Measurements from ENCODE around the gene ROR1. TPM values are rescaled to one million over a fixed set of nuclear protein-coding genes. Genes with fewer than 3 reads are reported as not detected.
A peak's percentile ranks its signal among the peaks of the same experiment; 100 is the strongest.
"Not testable (repeated sequence)": the region's sequence is repeated elsewhere in the genome, so short reads cannot be mapped to it uniquely, and the experiment has no call there.

The ROR1 gene
- total RNA-seq, 1 experiment from 2014 or later: 19.0 TPM

DNA sequence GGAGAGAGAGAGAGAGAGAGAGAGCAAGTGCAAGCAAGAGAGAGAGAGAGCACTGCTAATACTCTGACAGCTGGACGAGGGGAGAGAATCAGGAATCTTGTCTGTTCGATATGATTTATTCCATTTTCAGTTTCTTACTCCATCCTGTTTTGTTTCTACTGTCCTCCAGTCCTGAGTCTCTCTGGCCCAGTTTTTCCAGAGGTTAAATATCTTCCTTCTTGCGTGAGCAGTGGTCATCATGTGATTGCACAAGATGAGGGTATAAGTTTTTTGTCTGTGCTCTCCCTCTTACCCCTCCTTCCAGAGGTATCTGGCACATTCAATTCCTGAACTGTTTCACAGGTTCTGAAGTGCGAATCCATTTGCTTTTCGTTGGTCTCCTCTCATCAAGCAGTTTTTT lies 446.4 kb downstream of the ROR1 start:
- Histone ChIP-seq H2AFZ (no peak overlapping the region), H4K20me1 (ENCODE audit: insufficient read depth) (no peaks in the 10 kb centered on the region), H3K27ac (no peak overlapping the region), H3K79me2 (ENCODE audit: low read depth) (no peaks in the 10 kb centered on the region), H3K36me3 (ENCODE audit: low read depth) (no peaks in the 10 kb centered on the region), H3F3A (ENCODE audit: insufficient read depth, low read depth) (peaks cover 10% of the 10 kb centered on the region), H3K4me3 (no peak overlapping the region), H3K9me2 (ENCODE audit: insufficient read depth) (no peaks in the 10 kb centered on the region), H3K4me1 (replicated peaks; ENCODE audit: insufficient read depth) (peaks cover 14% of the 10 kb centered on the region), H3K4me2 (no peak overlapping the region), H3K27me3 (ENCODE audit: insufficient read depth, low read depth) (no peaks in the 10 kb centered on the region), H3K9me3 (ENCODE audit: insufficient read depth, low read depth) (peaks cover 6% of the 10 kb centered on the region; the same call in 1 of the 2 replicates)
- ChIA-PET CTCF (no interaction called here), POLR2A (ENCODE audit: unreplicated experiment) (no interaction called here)
- no peak for DNase-seq
- TF ChIP-seq, protein P1, sequence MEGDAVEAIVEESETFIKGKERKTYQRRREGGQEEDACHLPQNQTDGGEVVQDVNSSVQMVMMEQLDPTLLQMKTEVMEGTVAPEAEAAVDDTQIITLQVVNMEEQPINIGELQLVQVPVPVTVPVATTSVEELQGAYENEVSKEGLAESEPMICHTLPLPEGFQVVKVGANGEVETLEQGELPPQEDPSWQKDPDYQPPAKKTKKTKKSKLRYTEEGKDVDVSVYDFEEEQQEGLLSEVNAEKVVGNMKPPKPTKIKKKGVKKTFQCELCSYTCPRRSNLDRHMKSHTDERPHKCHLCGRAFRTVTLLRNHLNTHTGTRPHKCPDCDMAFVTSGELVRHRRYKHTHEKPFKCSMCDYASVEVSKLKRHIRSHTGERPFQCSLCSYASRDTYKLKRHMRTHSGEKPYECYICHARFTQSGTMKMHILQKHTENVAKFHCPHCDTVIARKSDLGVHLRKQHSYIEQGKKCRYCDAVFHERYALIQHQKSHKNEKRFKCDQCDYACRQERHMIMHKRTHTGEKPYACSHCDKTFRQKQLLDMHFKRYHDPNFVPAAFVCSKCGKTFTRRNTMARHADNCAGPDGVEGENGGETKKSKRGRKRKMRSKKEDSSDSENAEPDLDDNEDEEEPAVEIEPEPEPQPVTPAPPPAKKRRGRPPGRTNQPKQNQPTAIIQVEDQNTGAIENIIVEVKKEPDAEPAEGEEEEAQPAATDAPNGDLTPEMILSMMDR (conservative IDR thresholded peaks at IDR 0.05): no peak
- TF ChIP-seq EZH2 (IDR thresholded peaks at IDR 0.05; ENCODE audit: low read depth): no peak
- no TSS peak for BruUV-seq (replicated peaks)
- intact Hi-C loops (cut with micrococcal nuclease; ENCODE audit: unreplicated experiment): loop anchor here (5.0 kb wide), 2 partner anchors 298 to 373 kb away; no protein-coding TSS in a partner anchor

DNA sequence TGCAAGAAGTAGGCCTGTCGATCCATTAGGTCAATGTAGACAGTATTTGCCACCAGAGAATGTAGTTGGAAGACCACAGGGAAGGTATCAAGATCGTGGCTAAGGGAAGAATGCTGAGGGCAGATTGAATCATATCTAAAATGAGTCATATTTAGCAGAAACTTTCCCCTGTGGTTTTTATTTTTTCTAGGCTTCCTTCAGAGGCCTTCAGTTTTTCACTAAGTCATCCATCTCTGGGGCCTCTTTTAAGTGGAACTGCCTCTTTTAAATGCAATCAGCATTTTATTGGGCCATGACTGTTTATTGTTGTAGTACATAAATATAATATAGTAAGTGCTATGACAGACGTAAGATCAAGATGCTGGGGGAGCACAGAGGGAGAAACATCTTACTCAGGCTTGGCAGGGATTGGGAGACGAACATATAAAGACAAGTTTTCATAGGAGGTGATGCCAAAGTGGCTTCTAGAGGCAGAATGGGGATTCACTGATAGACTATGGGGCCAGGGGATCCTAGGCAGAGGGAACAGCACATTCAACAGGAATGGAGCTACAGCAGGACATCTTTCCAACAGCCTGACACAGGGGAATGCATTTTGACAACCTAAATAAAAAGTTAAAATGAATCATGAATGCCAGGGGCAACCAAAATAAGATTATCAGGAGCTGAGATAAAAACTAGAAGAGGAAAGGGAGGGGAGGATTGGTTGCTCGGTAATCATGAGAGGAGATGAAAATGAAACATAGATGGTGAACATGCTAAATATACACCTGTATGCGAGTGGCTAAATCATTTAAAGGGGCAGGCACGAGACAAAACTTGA lies 449.7 kb downstream of the ROR1 start:
- H2AFZ ChIP-seq: peak overlapping the region; percentile 24; the same call in 1 of the 2 replicates
- peak; percentile 11 to 74 for DNase-seq
- intact Hi-C loops (cut with micrococcal nuclease; ENCODE audit: unreplicated experiment): loop anchor here (5.0 kb wide), 2 partner anchors 301 to 376 kb away; no protein-coding TSS in a partner anchor
- H3K9me3 ChIP-seq (ENCODE audit: insufficient read depth, low read depth): no peaks in the 10 kb centered on the region; the same call in 1 of the 2 replicates
- no peak overlapping the region; the same call in 1 of the 2 replicates for H3K4me3 ChIP-seq
- H3K79me2 ChIP-seq (ENCODE audit: low read depth): no peaks in the 10 kb centered on the region
- TF ChIP-seq EZH2 (IDR thresholded peaks at IDR 0.05; ENCODE audit: low read depth): no peak
- TF ChIP-seq, protein P1 (conservative IDR thresholded peaks at IDR 0.05): no peak
- BruUV-seq (replicated peaks): no TSS peak
- H3K27me3 ChIP-seq (ENCODE audit: insufficient read depth, low read depth): no peaks in the 10 kb centered on the region
- H4K20me1 ChIP-seq (ENCODE audit: insufficient read depth): no peaks in the 10 kb centered on the region
- H3K9me2 ChIP-seq (ENCODE audit: insufficient read depth): no peaks in the 10 kb centered on the region
- H3K4me1 ChIP-seq (replicated peaks; ENCODE audit: insufficient read depth): peaks cover 14% of the 10 kb centered on the region
- H3K36me3 ChIP-seq (ENCODE audit: low read depth): no peaks in the 10 kb centered on the region
- H3K27ac ChIP-seq: peak overlapping the region; percentile 83
- ChIA-PET CTCF (interaction anchor here (0.7 kb wide), 1 partner anchor 15 kb away, joined by 3 read pairs; no protein-coding TSS in a partner anchor), POLR2A (ENCODE audit: unreplicated experiment) (no interaction called here)
- peaks cover 10% of the 10 kb centered on the region for H3F3A ChIP-seq (ENCODE audit: insufficient read depth, low read depth)
- peak overlapping the region; percentile 20 for H3K4me2 ChIP-seq

DNA sequence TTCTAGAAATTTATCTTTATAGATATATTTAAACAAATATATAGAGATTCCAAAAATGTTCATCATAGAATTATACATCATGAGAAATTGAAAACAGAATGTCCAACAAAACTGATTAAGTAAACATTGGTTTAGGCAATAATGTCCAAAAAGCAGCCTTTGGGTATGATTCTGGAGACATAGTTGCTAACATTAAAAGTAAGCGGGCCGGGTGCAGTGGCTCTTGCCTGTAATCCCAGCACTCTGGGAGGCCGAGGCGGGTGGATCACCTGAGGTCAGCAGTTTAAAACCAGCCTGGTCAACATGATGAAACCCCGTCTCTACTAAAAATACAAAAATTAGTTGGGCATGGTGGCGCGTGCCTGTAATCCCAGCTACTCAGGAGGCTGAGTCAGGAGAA lies 450.4 kb downstream of the ROR1 start:
- POLR2A ChIA-PET (ENCODE audit: unreplicated experiment); H4K20me1 ChIP-seq (ENCODE audit: insufficient read depth); H3K27me3 ChIP-seq (ENCODE audit: insufficient read depth, low read depth); H2AFZ ChIP-seq; H3K79me2 ChIP-seq (ENCODE audit: low read depth); H3K4me2 ChIP-seq; H3K9me3 ChIP-seq (ENCODE audit: insufficient read depth, low read depth); DNase-seq; H3K9me2 ChIP-seq (ENCODE audit: insufficient read depth); H3K4me3 ChIP-seq; H3K36me3 ChIP-seq (ENCODE audit: low read depth); BruUV-seq (replicated peaks): not testable (repeated sequence)
- CTCF ChIA-PET: interaction anchor here (0.7 kb wide), 1 partner anchor 14 kb away, joined by 3 read pairs; no protein-coding TSS in a partner anchor
- Histone ChIP-seq H3K4me1 (replicated peaks; ENCODE audit: insufficient read depth) (peaks cover 14% of the 10 kb centered on the region), H3K27ac (peak overlapping the region; percentile 83; the same call in 1 of the 2 replicates), H3F3A (ENCODE audit: insufficient read depth, low read depth) (peaks cover 10% of the 10 kb centered on the region)
- intact Hi-C loops (cut with micrococcal nuclease; ENCODE audit: unreplicated experiment): loop anchor here (5.0 kb wide), 2 partner anchors 302 to 377 kb away; no protein-coding TSS in a partner anchor
